ENCODE data around the gene HPSE2.

DNA sequence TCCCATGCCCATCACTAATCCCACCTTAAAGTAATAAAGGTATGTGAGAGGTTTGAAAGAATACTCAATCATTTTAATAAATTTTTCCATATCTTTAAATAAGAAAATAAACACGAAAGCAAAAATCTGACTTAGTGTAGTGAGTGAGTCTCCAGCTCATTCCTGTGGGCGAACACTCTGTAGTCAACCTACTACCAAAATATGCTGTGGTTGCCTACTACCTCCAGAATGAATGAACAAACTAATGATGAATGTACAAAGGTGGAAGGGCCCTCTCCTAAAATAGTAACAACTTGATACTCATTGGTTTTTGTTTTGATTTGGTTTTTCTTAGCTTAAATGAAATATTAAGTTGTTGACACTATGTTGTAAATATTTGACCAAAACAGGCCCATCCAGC, 593.4 kb downstream of the HPSE2 start:
- TF ChIP-seq, protein P1, sequence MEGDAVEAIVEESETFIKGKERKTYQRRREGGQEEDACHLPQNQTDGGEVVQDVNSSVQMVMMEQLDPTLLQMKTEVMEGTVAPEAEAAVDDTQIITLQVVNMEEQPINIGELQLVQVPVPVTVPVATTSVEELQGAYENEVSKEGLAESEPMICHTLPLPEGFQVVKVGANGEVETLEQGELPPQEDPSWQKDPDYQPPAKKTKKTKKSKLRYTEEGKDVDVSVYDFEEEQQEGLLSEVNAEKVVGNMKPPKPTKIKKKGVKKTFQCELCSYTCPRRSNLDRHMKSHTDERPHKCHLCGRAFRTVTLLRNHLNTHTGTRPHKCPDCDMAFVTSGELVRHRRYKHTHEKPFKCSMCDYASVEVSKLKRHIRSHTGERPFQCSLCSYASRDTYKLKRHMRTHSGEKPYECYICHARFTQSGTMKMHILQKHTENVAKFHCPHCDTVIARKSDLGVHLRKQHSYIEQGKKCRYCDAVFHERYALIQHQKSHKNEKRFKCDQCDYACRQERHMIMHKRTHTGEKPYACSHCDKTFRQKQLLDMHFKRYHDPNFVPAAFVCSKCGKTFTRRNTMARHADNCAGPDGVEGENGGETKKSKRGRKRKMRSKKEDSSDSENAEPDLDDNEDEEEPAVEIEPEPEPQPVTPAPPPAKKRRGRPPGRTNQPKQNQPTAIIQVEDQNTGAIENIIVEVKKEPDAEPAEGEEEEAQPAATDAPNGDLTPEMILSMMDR (conservative IDR thresholded peaks at IDR 0.05; ENCODE audit: low read depth in 2 of 2), result no peak
- TF ChIP-seq JUNB (IDR thresholded peaks at IDR 0.05; ENCODE audit: unreplicated experiment) (no peak), ZNF331 (CRISPR knock-in tag; IDR thresholded peaks at IDR 0.05; ENCODE audit: low read depth) (no peak), ETS1 (IDR thresholded peaks at IDR 0.05) (no peak), EZH2 (IDR thresholded peaks at IDR 0.05; ENCODE audit: low read depth, unreplicated experiment) (no peak)

Measured in GM23338 (cell line).